ENCODE measurements around the gene TPGS1. TPM values are rescaled to one million over a fixed set of nuclear protein-coding genes. Genes with fewer than 3 reads are reported as not detected.
A peak's percentile ranks its signal among the peaks of the same experiment; 100 is the strongest.

Gene TPGS1
- polyA plus RNA-seq, 1 donor, result 8.9 TPM

DNA sequence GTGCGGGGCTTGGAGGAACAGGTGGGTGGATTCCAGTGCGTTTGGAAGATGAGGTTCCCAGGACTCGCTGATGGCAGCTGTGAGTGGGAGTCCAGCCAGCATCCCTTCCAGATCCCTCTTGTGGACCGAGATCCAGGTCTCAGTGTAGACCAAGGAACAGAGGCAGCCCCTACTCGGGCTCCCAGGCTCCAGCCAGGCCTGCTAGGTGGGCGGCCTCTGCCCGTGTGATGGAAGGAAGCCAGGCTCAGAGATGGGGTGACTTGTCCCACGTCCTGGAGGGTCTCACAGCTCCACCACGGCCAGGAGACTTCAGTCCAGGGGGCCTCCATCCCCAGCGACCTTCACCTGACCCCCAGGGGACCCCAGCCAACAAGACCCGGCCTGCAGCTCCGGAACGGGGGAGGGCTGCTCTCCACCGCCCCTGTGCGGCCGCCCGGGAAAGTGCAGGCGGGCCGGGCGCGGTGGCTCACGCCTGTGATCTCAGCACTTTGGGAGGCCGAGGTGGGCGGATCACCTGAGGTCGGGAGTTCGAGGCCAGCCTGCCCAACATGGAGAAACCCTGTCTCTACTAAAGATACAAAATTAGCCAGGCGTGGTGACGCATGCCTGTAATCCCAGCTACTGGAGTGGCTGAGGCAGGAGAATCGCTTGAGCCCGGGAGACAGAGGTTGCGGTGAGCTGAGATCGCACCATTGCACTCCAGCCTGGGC, 11.7 kb upstream of the TPGS1 start:
- DNase-seq (ENCODE audit: low read depth), result no peak

DNA sequence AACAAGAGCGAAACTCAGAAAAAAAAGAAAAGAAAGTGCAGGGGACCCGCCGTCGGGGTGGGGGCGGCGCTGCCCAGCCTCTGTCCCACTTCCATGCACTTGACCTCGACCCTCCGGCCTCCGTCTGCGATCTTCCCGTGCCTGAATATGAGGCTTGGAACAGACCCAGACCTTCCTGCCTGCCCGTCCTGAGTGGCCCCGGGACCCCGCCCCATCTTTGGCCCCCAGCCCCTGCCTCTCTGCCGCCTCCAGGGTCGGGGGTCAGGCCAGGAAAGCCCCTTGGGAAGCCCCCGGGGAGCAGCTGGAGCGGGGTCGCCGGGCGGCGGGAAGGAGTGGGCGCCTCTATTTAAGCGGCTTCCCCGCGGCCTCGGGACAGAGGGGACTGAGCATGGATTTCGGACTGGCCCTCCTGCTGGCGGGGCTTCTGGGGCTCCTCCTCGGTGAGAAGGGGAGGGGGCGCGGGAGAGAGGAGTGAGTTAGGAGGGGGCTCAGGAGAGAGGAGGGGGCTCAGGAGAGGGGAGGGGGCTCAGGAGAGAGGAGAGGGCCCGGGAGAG, 11.1 kb upstream of the TPGS1 start, which contains the start of gene MADCAM1:
TSS of gene MADCAM1 (plus strand) at position 375 of the 554 bp plus-strand sequence. CDS start at position 389, 14 bp downstream.
- DNase-seq (ENCODE audit: low read depth), result no peak

DNA sequence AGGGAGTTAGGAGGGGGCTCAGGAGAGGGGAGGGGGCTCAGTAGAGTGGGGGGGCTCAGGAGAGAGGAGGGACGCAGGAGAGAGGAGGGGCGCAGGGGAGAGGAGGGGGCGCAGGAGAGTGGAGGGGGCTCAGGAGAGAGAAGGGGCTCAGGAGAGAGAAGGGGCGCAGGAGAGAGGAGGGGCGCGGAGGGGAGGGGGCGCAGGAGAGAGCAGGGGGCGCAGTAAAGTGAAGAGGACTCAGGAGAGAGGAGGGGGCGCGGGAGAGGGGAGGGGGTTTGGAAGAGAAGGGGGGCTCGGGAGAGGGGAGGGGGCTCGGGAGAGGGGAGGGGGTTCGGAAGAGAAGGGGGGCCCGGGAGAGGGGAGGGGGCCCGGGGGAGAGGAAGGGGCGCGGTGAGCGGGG, 10.3 kb upstream of the TPGS1 start:
- DNase-seq (ENCODE audit: low read depth), result no peak

DNA sequence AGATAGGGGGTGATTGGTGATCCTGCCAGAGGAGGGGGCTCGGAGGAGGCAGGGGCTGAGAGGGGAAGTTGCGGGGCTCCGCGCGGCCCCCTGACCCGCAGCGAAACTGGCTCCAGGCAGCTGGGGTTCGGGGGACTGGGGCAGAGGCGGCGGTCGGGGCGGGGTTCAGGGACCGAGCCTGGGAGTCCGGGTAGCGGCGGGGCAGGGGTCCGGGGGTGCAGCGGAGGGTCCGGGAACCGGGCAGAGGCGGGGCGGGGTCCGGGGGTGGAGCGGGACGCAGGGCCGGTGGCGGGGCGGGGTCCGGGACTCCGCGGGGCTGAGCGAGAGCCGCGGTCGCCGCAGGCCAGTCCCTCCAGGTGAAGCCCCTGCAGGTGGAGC, 9.8 kb upstream of the TPGS1 start:
- DNase-seq (ENCODE audit: low read depth), result no peak

DNA sequence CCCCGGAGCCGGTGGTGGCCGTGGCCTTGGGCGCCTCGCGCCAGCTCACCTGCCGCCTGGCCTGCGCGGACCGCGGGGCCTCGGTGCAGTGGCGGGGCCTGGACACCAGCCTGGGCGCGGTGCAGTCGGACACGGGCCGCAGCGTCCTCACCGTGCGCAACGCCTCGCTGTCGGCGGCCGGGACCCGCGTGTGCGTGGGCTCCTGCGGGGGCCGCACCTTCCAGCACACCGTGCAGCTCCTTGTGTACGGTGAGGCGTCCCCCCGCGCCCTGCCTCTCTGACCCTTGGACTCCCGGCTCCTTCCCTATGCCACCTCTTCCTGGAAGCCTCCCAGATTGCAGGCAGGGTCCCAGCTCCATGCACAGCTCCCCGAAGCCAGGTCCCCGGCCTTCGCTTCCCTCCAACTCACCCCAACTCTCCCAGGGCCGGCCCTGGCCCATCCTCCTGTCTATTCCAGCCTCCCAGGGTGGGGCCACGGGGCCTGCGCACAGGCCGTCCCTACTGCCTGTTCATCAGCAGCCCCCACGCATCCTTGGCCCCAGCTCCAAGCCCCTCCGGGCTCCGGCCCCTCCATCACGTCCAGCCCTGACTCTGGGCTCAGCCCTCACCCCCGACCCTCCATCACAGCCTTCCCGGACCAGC, 9.3 kb upstream of the TPGS1 start:
- DNase-seq (ENCODE audit: low read depth), result no peak

DNA sequence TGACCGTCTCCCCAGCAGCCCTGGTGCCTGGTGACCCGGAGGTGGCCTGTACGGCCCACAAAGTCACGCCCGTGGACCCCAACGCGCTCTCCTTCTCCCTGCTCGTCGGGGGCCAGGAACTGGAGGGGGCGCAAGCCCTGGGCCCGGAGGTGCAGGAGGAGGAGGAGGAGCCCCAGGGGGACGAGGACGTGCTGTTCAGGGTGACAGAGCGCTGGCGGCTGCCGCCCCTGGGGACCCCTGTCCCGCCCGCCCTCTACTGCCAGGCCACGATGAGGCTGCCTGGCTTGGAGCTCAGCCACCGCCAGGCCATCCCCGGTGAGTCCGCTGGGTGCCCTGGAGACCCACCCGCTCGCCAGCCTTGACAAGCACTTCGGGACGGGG, 8.8 kb upstream of the TPGS1 start:
- no peak for DNase-seq (ENCODE audit: low read depth)

DNA sequence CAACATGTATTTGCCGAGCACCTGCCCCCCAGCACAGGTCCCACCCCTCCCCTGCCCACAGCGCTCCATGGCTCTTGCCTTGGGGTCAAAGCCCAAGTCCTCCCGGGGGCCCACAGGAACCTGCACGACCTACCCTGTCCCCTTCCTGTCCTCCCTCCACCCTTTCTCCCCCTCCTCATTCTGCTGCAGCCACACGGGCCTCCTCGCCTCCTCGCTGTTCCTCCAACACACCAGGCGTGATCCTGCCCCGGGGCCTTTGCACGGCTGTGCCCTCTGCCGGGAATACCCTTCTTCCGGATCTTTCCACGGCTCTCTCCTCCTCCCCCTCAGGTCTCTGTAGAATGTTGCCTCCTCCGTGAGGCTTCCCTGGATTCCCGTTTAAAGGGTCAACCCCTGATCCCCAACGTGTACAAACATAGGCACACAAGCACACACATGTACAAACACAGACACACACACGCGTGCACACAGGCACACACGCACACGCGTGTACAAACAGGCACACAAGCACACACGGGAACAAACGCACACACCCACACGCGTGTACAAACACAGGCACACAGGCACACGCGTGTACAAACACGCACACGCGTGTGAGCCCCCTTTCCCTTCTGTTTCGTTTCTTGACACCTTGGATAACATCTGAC, 8.2 kb upstream of the TPGS1 start:
- DNase-seq (ENCODE audit: low read depth), result no peak

DNA sequence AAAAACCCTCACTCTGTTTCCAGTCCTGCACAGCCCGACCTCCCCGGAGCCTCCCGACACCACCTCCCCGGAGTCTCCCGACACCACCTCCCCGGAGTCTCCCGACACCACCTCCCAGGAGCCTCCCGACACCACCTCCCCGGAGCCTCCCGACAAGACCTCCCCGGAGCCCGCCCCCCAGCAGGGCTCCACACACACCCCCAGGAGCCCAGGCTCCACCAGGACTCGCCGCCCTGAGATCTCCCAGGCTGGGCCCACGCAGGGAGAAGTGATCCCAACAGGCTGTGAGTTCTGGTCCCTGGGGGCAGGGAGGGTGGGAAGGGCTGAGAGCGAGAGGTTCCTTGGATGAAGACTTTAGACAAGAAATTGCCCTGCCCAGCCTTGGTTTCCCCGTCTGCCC, 5.7 kb upstream of the TPGS1 start:
- no peak for DNase-seq (ENCODE audit: low read depth)

DNA sequence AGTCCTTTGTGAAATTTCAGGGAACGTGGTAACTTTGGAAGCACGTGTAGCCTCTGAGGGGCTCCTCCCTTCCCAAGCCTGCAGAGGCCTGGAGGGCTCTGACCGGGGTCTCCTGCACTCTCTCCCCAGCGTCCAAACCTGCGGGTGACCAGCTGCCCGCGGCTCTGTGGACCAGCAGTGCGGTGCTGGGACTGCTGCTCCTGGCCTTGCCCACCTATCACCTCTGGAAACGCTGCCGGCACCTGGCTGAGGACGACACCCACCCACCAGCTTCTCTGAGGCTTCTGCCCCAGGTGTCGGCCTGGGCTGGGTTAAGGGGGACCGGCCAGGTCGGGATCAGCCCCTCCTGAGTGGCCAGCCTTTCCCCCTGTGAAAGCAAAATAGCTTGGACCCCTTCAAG, 2.7 kb upstream of the TPGS1 start:
- DNase-seq (ENCODE audit: low read depth), result no peak

DNA sequence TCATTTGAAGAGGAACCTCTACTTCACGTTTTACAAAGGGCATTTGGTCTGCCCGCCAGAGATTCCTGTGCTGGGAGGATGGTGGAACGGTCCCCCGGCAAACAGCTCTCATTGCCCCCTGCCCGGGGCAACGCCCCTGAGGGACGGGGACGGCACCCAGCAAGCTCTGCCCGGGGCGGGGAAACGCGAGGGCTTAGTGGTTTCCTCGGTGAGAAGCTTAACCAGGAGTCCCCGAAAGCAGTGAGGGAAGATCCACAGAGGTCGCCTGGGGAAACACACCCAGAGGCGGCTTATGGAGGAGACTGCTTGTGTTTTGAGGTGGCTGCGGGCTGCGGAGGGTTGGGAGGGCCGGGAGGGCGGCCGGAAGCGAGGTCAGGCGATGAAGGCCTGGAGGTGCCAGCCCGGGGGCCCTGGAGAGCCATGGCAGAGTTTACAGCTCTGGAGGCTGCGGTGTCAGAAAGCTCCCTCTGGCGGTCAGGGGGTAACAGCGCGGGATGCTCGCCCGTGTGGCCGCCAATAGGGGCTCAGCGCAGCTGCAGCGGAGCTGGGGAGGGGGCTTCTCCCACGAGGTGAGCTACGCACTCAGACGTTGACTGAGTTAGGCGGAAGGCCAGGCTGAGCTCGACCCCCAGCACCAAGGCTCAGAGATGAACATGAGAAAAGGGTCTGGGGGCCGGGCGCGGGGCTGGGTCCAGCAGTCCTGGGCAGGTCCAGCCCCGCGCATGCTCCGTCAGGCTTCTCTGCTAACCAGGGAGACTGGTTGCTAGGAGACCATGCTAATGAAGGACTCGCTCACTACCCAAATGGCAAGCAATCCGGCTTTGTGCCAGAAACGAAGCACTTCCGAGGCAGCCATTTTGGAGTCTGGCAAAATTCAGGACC, 652 bp upstream of the TPGS1 start:
- peak; percentile 100 for DNase-seq (ENCODE audit: low read depth)

DNA sequence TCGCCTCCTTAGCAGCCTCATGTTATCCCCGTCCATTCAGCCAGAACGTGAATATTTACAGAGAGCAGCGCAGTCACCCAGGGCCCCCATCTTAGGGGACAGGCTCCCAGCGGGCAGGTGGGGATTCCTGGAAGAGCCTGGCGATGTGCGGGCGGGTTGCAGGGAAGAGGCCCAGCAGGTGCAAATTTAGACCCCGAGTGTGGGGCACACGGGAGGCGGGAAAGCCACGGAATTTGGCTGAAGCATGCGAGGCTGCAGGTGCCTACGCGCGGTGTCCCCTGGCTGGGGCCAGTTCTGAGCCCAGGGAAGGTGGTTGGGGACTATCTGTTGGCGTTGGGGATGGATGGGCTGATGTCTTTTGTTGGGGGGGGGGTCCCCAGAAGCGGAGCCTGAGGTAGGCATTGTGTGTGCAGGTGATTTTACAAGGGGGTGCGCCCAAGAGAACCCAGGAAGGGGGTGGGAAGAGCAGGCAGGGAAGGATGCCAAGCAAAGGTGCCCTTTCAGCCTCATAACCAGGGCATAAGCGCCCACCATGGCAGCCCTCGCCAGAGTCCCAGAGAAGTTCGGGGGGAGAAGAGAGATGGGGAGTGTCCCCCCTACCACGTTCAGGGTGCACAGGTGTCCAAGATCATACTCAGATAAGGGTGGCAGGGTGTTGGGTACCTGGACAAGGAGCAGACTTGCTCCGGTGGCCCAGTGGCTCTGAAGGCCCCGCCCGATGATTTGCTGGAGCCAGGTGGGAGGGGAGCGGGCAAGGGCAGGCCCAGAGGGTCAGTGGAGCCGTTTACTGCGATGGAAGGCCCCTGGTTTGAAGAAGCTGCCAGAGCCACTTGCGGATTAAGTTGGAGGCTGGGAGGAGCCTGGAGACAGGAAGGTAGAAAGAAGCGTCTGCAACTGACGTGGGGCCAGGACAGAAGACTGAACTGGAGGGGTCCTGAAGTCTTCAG, 1.2 kb downstream of the TPGS1 start:
- DNase-seq (ENCODE audit: low read depth), result no peak

DNA sequence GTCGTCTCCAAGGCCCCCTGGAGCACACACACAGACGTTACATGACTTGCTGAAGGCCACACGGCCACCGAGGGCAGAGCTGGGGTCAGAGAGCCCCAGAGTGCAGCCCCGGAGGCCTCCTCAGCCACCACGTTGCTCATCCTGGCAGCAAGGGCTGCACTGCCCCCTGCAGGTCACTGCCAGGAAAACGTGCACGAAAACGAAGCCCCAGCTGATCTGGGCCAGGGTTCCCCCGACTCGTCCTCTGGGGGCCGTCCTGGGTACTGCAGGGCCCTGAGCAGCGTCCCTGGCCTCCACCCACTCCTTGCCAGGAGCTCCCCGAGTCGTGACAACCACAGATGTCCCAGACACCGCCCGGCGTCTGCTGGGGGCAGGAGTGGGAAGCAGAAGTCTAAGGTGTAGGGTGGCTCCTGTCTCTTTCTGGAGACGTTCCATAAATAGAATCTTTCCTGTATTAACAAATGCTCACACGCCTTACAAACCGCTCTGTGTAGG, 3.4 kb downstream of the TPGS1 start:
- no peak for DNase-seq (ENCODE audit: low read depth)

DNA sequence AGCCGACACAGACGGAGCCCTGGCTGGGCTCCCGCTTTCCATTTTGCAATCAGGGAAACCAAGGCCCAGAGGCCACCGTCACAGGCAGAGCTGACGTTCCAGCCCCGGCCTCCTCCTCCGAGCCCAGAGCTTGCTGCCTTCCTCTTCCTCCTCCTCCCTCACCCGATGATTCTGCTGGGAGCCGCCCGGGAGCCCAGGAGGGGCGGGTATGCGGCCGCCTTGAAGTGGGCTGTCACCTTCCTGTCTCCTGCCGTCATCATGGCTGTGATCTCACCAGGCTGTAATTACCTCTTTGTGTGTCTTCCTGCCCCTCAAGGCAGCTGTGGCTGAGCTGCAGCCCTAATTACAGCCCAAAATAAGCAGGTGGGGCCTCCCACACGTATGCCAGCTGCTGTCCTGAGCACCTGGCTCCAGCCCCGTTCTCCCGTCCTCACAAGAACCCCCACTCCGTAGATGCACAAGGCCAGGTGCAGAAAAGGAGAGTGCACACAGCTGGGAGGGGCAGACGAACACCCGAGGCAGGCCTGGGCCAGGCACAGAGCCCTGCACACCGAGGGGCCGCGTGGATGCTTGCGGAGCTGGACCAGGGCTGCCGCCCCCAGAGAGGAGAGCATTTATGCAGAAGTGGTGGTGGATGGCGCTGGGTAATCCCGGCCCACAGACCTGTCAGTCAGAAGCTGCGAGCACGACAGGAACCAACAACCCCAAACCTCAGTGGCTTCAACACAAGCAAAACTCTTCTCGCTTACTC, 4.0 kb downstream of the TPGS1 start:
- no peak for DNase-seq (ENCODE audit: low read depth)

DNA sequence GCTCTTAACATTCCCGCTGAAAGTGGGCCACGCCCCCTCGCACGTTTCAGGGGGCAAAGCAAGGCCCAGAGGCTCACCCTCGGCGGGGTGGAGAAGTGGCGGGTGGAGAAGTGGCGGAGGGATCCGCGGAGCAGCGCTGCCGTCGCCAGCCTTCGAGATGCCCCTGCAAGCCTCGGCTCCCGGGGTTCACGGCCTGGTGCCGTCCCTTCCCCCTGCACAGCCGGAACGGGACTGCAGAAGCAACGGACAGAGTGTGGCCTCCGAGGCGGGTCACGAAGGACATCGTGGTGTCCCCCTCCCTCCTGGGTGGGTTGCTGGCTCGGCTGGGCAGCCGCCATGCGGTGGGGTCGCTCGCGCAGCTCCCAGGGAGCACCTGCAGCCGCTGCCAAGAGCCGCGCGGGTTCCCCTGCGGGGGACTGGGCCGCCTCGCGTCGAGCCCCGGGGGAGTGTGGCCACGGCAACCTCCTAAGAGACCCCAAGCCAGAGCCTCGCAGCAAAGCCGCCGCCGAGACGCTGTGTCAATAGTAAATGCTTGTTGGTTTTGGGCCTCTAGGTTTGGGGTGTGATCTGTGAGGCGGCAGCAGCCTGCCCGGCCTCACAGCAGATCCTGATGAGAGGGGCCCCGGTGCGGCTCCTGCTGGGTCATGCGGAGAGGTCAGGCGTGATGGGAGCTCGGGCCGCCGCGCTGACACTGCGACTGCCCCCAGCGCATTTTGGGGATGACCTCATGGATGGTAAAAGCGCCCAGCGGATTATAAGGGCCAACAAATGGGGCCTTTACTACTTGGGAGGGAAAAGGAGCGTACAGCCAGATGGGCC, 5.5 kb downstream of the TPGS1 start:
- no peak for DNase-seq (ENCODE audit: low read depth)

DNA sequence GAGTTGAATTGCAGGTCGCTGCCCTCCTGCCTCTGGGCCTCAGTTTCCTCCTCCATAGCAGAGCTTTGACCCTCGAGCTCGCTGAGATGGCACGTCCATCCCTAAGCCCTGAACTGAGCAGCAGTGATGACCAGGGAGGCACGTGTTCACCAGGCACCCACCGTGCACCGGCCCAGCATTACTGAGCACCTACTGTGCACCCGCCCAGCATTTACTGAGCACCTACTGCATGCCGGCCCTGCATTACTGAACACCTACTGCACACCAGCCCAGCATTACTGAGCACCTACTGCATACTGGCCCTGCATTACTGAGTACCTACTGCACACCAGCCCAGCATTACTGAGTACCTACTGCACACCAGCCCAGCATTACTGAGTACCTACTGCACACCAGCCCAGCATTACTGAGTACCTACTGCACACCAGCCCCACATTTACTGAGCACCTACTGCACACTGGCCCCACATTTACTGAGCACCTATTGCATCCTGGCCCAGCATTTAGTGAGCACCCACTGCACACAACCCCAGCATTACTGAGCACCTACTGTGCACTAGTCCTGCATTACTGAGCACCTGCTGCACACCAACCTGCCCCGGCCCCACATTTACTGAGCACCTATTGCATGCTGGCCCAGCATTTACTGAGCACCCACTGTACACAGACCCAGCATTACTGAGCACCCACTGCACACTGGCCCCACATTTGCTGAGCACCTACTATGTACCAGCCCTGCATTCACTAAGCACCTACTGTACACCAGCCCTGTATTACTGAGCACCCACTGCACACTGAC, 6.3 kb downstream of the TPGS1 start:
- DNase-seq (ENCODE audit: low read depth), result no peak

DNA sequence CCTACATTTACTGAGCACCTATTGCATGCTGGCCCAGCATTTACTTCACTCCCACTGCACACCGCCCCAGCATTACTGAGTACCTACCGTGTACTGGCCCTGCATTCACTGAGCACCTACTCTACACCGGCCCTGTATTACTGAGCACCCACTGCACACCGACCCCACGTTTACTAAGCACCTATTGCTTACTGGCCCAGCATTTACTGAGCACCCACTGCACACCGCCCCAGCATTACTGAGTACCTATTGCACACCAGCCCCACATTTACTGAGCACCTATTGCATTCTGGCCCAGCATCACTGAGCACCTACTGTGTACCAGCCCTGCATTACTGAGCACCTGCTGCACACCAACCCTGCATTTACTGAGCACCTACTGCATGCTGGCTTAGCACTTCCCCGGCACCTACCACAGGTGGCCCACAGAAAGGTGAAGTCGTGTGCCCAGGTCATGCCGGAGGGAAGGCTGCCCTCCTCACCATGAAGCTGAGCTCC, 6.9 kb downstream of the TPGS1 start:
- DNase-seq (ENCODE audit: low read depth), result no peak

DNA sequence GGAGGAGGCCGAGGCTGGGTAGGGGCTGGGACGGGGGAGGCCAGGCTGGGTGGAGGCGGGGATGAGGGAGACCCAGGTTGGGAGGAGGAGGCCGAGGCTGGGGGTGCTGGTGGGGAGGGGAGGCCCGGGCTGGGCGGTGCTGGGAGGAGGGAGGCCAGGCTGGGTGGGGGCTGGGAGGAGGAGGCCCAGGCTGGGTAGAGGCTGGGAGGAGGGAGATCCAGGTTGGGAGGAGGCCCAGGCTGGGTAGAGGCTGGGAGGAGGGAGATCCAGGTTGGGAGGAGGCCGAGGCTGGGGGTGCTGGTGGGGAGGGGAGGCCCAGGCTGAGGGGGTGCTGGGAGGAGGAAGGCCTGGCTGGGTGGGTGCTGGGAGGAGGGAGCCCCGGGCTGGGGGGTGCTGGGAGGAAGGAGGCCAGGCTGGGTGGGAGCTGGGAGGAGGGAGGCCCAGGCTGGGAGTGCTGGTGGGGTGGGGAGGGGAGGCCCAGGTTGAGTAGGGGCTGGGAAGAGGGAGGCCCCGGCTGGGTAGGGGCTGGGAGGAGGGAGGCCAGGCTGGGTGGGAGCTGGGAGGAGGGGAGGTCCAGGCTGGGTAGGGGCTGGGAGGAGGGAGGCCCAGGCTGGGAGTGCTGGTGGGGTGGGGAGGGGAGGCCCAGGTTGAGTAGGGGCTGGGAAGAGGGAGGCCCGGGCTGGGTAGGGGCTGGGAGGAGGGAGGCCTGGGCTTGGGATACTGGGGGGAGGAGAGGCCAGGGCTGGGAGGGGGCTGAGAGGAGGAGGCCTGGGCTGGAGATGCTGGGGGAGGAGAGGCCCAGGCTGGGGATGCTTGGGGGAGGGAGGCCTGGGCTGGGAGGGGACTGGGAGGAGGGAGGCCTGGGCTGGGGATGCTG, 10.7 kb downstream of the TPGS1 start:
- DNase-seq (ENCODE audit: low read depth), result no peak

All from forelimb muscle (tissue), 1 donor.